NCI-H82 treated with DMSO at 0.1 percent for 48 hours (cell line): ENCODE results near the gene CLCN2.
A peak's percentile ranks its signal among the peaks of the same experiment; 100 is the strongest.

ENCODE experiments used
- DNase-seq: peaks from one replicate; lab custom pipeline; 2025; ENCODE audit not compliant: unreplicated experiment; lab: John Stamatoyannopoulos, UW

Gene CLCN2

GRCh38 chr3:184360929-184361531 lies 375 bp downstream of the CLCN2 start:
- DNase-seq = no peak

- DNase-seq = no peak
Measured at GRCh38 chr3:184360070-184360928, 1.1 kb downstream of the CLCN2 start.

GRCh38 chr3:184359610-184360009 lies 1.8 kb downstream of the CLCN2 start:
- DNase-seq = no peak

- DNase-seq = no peak
Measured at GRCh38 chr3:184358921-184359350, 2.5 kb downstream of the CLCN2 start.

- no peak for DNase-seq
Measured at GRCh38 chr3:184358124-184358767, 3.2 kb downstream of the CLCN2 start.

- DNase-seq = no peak
Measured at GRCh38 chr3:184357248-184358123, 3.9 kb downstream of the CLCN2 start.

GRCh38 chr3:184355261-184356040 lies 6.0 kb downstream of the CLCN2 start:
- DNase-seq = no peak

- DNase-seq = no peak
Measured at GRCh38 chr3:184354754-184355153, 6.7 kb downstream of the CLCN2 start.

GRCh38 chr3:184354121-184354728 lies 7.2 kb downstream of the CLCN2 start:
- DNase-seq = no peak

- DNase-seq = no peak
Measured at GRCh38 chr3:184353546-184353941, 7.9 kb downstream of the CLCN2 start.

- DNase-seq = no peak
Measured at GRCh38 chr3:184352897-184353545, 8.4 kb downstream of the CLCN2 start.

- no peak for DNase-seq
Measured at GRCh38 chr3:184352149-184352785, 9.1 kb downstream of the CLCN2 start.

GRCh38 chr3:184351511-184352148 lies 9.8 kb downstream of the CLCN2 start:
- no peak for DNase-seq

GRCh38 chr3:184350618-184351017 lies 10.8 kb downstream of the CLCN2 start:
- no peak for DNase-seq

- no peak for DNase-seq
Measured at GRCh38 chr3:184349563-184350470, 11.6 kb downstream of the CLCN2 start.

- no peak for DNase-seq
Measured at GRCh38 chr3:184348057-184348382, 13.4 kb downstream of the CLCN2 start.

GRCh38 chr3:184347321-184348056 lies 13.9 kb downstream of the CLCN2 start:
- DNase-seq = peak; percentile 59
